CD14-positive monocyte (primary cell): ENCODE results near the gene ABCA2. TPM values are rescaled to one million over a fixed set of nuclear protein-coding genes. Genes with fewer than 3 reads are reported as not detected.
A peak's percentile ranks its signal among the peaks of the same experiment; 100 is the strongest.

Source experiments
- DNase-seq, 3 donors: peaks; one replicate each; pipeline ENCODE4 v3.0.0-alpha.2; 2011 to 2022
- H2AFZ ChIP-seq: 2 replicates; pipeline ENCODE4 v1.6.0; 2012; ENCODE audit warnings: mild to moderate bottlenecking, low read depth, low read length, inconsistent platforms; ENCODE audit not compliant: insufficient read depth, poor library complexity, severe bottlenecking
- H3K27ac ChIP-seq, 2 donors: 1 replicate in 1 of 2; 2 replicates in 1 of 2; pipeline ENCODE4 v1.5.1; 2012 to 2013; ENCODE audit warnings: low read length in 2 of 2, control low read depth in 1 of 2, inconsistent platforms in 1 of 2, low read depth in 1 of 2, mild to moderate bottlenecking in 1 of 2
- H3K27me3 ChIP-seq, 2 donors: one replicate each; pipeline versions ENCODE4 v1.6.0 to v1.6.1; 2011 to 2013; ENCODE audit warnings: low read length in 2 of 2; ENCODE audit not compliant: control insufficient read depth in 2 of 2, insufficient read depth in 2 of 2
- H3K36me3 ChIP-seq, 2 donors: replicated peaks in 1 of 2; 1 replicate in 1 of 2; 2 replicates in 1 of 2; pipeline versions ENCODE4 v1.5.1 to v1.6.1; 2012 to 2013; ENCODE audit warnings: low read length in 2 of 2, control low read depth in 1 of 2, inconsistent platforms in 1 of 2, mild to moderate bottlenecking in 1 of 2; ENCODE audit not compliant: insufficient read depth in 2 of 2, control insufficient read depth in 1 of 2
- H3K4me1 ChIP-seq, 2 donors: 1 replicate in 1 of 2; 2 replicates in 1 of 2; pipeline versions ENCODE4 v1.5.1 to v1.6.1; 2012 to 2013; ENCODE audit warnings: low read length in 2 of 2, control low read depth in 1 of 2, inconsistent platforms in 1 of 2, mild to moderate bottlenecking in 1 of 2, moderate library complexity in 1 of 2; ENCODE audit not compliant: insufficient read depth in 2 of 2, control insufficient read depth in 1 of 2
- H3K4me2 ChIP-seq: replicated peaks from 2 replicates; pipeline ENCODE3; 2012; ENCODE audit warnings: low read length, moderate library complexity, mild to moderate bottlenecking; ENCODE audit not compliant: poor library complexity, severe bottlenecking; ENCODE audit errors: extremely low read depth
- H3K4me3 ChIP-seq, 3 experiments: fragments of 200-600 bp in 1 of 3; sonication (generic) in 1 of 3; replicated peaks in 1 of 3; 1 replicate in 2 of 3; 2 replicates in 1 of 3; pipeline ENCODE4 v1.5.1; 2011 to 2013; ENCODE audit warnings: low read length in 3 of 3, mild to moderate bottlenecking in 3 of 3, control low read depth in 2 of 3, low read depth in 2 of 3, inconsistent platforms in 1 of 3, moderate library complexity in 1 of 3
- H3K79me2 ChIP-seq: 2 replicates; pipeline ENCODE4 v1.6.0; 2012; ENCODE audit warnings: mild to moderate bottlenecking, control low read depth, inconsistent platforms, low read length, moderate library complexity; ENCODE audit not compliant: insufficient read depth
- H3K9ac ChIP-seq: 2 replicates; pipeline ENCODE4 v1.6.0; 2017; ENCODE audit warnings: low read length, mild to moderate bottlenecking; ENCODE audit not compliant: insufficient read depth, poor library complexity, severe bottlenecking
- H3K9me3 ChIP-seq, 2 donors: replicated peaks in 1 of 2; 1 replicate in 1 of 2; 2 replicates in 1 of 2; pipeline versions ENCODE4 v1.5.1 to v1.6.1; 2012 to 2013; ENCODE audit warnings: low read length in 2 of 2, control low read depth in 1 of 2; ENCODE audit not compliant: control insufficient read depth in 1 of 2, insufficient read depth in 1 of 2
- H4K20me1 ChIP-seq: 2 replicates; pipeline ENCODE4 v1.6.0; 2012; ENCODE audit warnings: mild to moderate bottlenecking, low read length, control low read depth, moderate library complexity; ENCODE audit not compliant: insufficient read depth
- H3K27ac Mint-ChIP-seq, 7 donors: one replicate each; pipeline ENCODE4 v1.8.0; 2020; ENCODE audit warnings: mild to moderate bottlenecking in 7 of 7, mixed read lengths in 7 of 7, moderate library complexity in 6 of 7, inconsistent platforms in 2 of 7
- H3K27me3 Mint-ChIP-seq, 3 donors: one replicate each; pipeline ENCODE4 v1.8.0; 2021 to 2022; ENCODE audit warnings: low read depth in 3 of 3, mild to moderate bottlenecking in 3 of 3, mixed read lengths in 3 of 3, moderate library complexity in 3 of 3, inconsistent platforms in 1 of 3
- H3K36me3 Mint-ChIP-seq, 2 donors: one replicate each; pipeline ENCODE4 v1.8.0; 2020; ENCODE audit warnings: mixed read lengths in 2 of 2, inconsistent platforms in 1 of 2, mild to moderate bottlenecking in 1 of 2
- H3K4me1 Mint-ChIP-seq: one replicate; pipeline ENCODE4 v1.8.0; 2020; ENCODE audit warnings: mild to moderate bottlenecking, mixed read lengths
- H3K4me3 Mint-ChIP-seq, 2 donors: one replicate each; pipeline ENCODE4 v1.8.0; 2020; ENCODE audit warnings: mild to moderate bottlenecking in 2 of 2, mixed read lengths in 2 of 2, moderate library complexity in 1 of 2
- H3K9me3 Mint-ChIP-seq, 7 donors: one replicate each; pipeline ENCODE4 v1.8.0; 2020 to 2022; ENCODE audit warnings: mixed read lengths in 7 of 7, mild to moderate bottlenecking in 6 of 7, moderate library complexity in 6 of 7, inconsistent platforms in 2 of 7
- CTCF ChIP-seq: fragments of 200-600 bp; IDR thresholded peaks from one replicate; pipeline ENCODE4 v1.8.0; 2022; ENCODE audit warnings: antibody characterized with exemption, mild to moderate bottlenecking
- WGBS: methylation state at CpG from one replicate; pipeline ENCODE4 v1.1.5; 2013; ENCODE audit warnings: missing lambda C conversion rate; ENCODE audit not compliant: insufficient coverage; 5-methylcytosine and 5-hydroxymethylcytosine counted together
- intact Hi-C, 2 donors: fragments of 100-400 bp; cut with micrococcal nuclease; formaldehyde crosslinking; loops; one replicate each; pipeline versions ENCODE4 v1.15.0 to v1.15.1; 2023
- polyA plus RNA-seq, 3 donors: library from polyadenylated mRNA; depleted of rRNA in 1 of 3; unstranded in 2 of 3; stranded (reverse) in 1 of 3; fragments of 300-500 nt in 2 of 3; fragments of >200 nt in 1 of 3; fragmentation: Illumina TruSeq in 2 of 3; gene quantifications; 1 replicate in 2 of 3; 2 replicates in 1 of 3; pipeline ENCODE4 v1.2.3, GENCODE V29; 2012 to 2021

The ABCA2 gene
- polyA plus RNA-seq, 3 donors = 0.18 to 30.7 (median 0.40) TPM

- 18% methylated on average over 6 of the region's 15 CpGs for WGBS
- Histone ChIP-seq H3K79me2 (peaks cover 61% of the 10 kb centered on the region), H3K9me3 (no peaks in the 10 kb centered on the region), H4K20me1 (peaks cover 18% of the 10 kb centered on the region), H3K4me3 (peak overlapping the region; percentile 47 to 88 (median 68)), H2AFZ (peak overlapping the region; percentile 48), H3K4me2 (peak overlapping the region; percentile 98), H3K9ac (peak overlapping the region; percentile 77), H3K36me3 (no peaks in the 10 kb centered on the region), H3K27ac (peak overlapping the region; percentile 83 to 92), H3K27me3 (no peaks in the 10 kb centered on the region), H3K4me1 (peaks cover 57 to 79% of the 10 kb centered on the region in 2 donors)
- DNase-seq = peak; percentile 8 to 21 (median 18)
- no peak for TF ChIP-seq CTCF
- H3K4me1 Mint-ChIP-seq = peaks cover 54% of the 10 kb centered on the region
- peak overlapping the region; percentile 87 to 92 for H3K4me3 Mint-ChIP-seq
- intact Hi-C loops = loop anchor here (5.0 to 10.0 kb wide), 6 partner anchors 33 to 243 kb away; partner anchors contain the start of genes AJM1 (in 1 of the 2), C8G (in 1 of the 2), CLIC3 (in 1 of the 2) and FBXW5 (in 1 of the 2)
- H3K36me3 Mint-ChIP-seq = peaks cover 0 to 4% of the 10 kb centered on the region in 2 donors
- peak overlapping the region; percentile 87 to 94 (median 91) for H3K27ac Mint-ChIP-seq
- H3K27me3 Mint-ChIP-seq = peaks cover 4 to 7% (median 4%) of the 10 kb centered on the region in 3 donors
- no peaks in the 10 kb centered on the region for H3K9me3 Mint-ChIP-seq
Measured at GRCh38 chr9:137030006-137030405, 2.0 kb upstream of the ABCA2 start.

DNA sequence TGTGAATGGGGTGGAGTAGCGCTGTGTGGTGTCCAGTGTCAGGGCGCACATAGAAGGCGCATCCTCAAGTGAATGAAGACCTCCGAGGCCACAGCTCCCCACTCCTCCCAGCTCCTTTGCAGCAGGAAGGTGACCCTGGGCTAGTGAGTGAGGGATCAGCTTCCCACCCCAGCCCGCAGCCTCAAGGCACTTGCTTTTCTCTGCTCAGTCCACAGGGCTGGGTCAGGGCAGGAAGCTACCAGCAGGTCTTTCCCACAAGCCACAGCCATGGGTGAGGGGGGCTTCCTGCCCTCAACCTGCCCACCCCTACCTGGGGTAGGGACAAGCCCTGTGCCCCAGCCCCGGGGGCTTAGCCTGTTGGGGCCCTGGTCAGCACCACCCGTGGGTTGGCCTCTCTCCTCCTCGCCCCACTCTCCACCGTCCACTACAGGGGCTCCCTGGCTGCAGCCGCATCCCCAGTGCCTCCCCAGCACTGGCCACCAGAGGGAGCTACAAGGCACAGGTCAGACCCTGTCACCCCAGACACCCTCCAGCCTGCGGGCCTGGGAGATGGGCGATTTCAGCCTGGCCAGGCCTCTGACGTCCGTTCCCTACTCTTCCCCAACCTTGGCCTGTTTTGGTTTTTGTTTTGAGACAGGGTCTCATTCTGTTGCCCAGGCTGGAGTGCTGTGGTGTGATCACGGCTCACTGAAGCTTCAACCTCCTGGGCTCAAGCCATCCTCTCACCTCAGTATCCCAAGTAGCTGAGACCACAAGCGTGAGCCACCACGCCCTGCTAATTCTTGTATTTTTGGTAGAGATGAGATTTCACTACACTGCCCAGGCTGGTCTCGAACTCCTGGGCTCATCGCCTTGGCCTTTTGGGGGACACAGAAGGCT, 1.3 kb upstream of the ABCA2 start:
- Mint-ChIP-seq H3K4me1 (peaks cover 47% of the 10 kb centered on the region), H3K36me3 (peaks cover 0 to 4% of the 10 kb centered on the region in 2 donors), H3K9me3 (no peaks in the 10 kb centered on the region), H3K27ac (peak overlapping the region; percentile 87 to 94 (median 91)), H3K27me3 (peaks cover 4 to 7% (median 4%) of the 10 kb centered on the region in 3 donors), H3K4me3 (peak overlapping the region; percentile 87 to 92)
- intact Hi-C loops = no loop called here
- TF ChIP-seq CTCF = peak; percentile 95
- Histone ChIP-seq H3K27me3 (no peaks in the 10 kb centered on the region), H3K4me2 (peak overlapping the region; percentile 98), H3K4me3 (peak overlapping the region; percentile 47 to 88 (median 68)), H3K79me2 (peaks cover 57% of the 10 kb centered on the region), H3K9ac (peak overlapping the region; percentile 77), H3K36me3 (no peaks in the 10 kb centered on the region), H3K9me3 (no peaks in the 10 kb centered on the region), H2AFZ (peak overlapping the region; percentile 48), H3K27ac (peak overlapping the region; percentile 83 to 92), H4K20me1 (peaks cover 13% of the 10 kb centered on the region), H3K4me1 (peaks cover 50 to 72% of the 10 kb centered on the region in 2 donors)
- peak; percentile 76 to 81 (median 80) for DNase-seq
- WGBS = 17% methylated on average over 6 of the region's 19 CpGs
